NCI-H2171 (cell line): ENCODE measurements around the gene SP6.

Experiments used
- DNase-seq: peaks from one replicate; lab custom pipeline; 2025; lab: John Stamatoyannopoulos, UW

Gene SP6

DNA sequence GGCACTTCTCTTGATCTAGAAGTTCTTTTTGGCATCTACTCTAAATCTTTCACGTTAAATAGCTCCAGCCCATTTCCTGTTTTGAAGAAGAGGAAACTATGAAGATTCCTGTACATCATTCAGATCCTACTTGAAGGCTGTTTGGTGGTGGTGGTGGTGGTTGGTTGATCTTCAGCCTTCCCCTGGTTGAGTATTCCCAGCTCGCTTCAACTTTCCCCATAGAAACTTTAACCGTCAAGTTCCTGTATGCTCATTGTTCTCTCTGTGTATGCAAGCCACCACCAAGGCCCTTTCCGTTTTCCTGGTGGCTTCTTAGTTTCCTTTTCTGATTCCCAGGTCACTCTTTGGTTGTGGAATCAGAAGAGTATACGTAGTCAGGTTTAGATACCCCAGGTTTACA lies 16.2 kb downstream of the SP6 start:
- DNase-seq = no peak

DNA sequence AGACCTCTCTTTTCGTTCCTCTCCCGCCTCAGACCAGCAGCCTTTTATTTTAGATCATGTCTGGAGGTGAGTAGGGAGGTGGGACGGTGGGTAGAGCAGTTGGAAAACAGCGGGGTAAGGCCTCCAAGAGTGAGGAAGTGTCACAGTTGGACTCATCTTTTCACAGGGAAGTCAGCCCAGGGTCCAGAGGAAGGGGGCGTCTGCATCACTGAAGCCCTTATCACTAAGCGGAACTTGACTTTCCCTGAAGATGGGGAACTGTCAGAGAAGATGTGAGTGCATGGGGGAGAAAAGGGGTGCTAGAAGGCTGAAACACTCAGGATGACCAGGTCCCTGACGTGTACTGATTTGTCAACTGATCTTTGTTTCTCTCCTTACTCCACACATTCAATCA lies 19.0 kb downstream of the SP6 start:
- no peak for DNase-seq

DNA sequence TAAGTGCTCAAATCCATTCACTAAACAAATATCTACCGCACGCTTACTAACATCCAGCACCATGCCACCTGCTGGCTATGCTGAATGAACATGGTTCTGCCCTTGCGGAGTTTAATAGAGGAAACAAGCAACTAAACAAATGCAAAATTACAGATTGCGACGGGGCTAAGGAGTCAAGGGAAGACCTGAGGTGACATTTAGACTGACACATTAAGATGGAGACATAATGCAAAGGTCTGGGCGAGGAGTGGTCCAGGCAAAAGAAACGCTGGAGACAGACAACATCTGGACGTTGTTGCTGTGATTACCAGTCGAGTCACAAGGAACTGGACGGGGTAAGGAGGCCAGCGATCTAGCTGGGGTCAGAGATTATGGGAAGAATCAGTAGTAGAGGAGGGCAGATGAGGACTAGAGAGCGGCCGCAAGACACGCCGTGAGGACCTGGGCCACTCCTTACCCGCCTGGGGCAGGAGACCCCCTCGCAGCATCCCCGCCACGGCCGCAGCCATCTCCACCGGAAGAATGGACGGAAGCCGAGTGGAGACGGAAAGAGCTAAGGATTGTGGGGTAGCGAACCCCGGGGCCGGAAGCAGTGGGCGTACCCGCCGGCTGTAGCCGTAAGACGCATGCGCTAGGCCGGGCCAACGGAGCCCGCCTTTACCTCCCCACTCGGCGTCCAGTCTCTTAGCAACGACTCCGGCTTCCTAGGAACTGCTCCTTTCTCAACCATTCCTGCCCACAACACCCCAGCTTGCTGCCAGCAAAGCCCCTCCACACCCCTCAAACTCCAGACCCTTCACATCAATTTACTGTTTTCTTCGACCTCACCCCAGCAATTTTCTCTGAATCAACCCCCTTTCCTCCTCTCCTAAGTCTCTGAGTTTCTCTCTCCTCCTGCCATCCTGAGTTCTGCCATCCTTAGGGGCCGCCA lies 19.7 kb downstream of the SP6 start, which contains the start of the genes LRRC46 and MRPL10:
TSS of gene LRRC46 (plus strand) at position 668 of the 931 bp plus-strand sequence. CDS start 320 bp downstream, outside the sequence.
TSS of gene MRPL10 (minus strand) at position 539 of the 931 bp plus-strand sequence. CDS start at position 509, 30 bp downstream.
- DNase-seq = peak; percentile 90

DNA sequence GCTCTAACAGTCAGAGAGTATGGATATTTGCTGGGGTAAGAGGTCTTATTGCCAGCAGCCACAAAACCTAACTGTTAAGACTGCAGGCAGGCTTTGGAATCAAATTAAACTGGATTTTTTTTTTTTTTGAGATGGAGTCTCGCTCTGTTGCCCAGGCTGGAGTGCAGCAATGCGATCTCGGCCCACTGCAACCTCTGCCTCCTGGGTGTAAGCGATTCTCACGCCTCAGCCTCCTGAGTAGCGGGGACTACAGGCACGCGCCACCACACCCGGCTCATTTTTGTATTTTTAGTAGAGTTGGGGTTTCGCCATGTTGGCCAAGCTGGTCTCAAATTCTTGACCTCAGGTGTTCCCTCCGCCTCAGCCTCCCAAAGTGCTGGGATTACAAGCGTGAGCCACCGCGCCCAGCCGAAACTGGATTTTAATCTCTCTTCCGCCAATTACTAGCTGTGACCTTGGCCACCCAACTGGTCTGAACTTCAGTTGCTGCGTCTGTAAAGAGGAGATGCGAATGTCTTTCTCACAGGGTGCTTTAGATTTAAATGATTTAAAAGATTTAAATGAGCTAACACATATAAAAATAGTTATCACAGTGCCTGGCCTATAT lies 20.5 kb downstream of the SP6 start:
- no peak for DNase-seq

DNA sequence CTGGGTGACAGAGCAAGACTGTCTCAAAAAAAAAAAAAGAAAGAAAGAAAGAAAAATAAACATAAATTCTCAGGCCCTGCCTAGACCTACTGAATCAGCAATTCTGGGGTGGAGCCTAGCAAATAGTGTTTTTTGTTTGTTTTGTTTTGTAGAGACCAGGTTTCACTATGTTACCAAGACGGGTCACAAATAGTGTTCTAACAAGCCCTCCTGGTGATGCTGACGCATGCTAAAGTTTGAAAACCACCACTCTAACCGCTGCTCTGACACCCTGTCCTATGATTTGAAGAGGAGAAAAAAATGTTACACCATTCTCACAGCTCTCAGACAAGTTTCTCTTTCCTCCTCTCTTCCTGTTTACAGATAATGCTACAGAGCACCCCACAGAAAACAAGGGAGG lies 21.1 kb downstream of the SP6 start:
- DNase-seq = no peak

DNA sequence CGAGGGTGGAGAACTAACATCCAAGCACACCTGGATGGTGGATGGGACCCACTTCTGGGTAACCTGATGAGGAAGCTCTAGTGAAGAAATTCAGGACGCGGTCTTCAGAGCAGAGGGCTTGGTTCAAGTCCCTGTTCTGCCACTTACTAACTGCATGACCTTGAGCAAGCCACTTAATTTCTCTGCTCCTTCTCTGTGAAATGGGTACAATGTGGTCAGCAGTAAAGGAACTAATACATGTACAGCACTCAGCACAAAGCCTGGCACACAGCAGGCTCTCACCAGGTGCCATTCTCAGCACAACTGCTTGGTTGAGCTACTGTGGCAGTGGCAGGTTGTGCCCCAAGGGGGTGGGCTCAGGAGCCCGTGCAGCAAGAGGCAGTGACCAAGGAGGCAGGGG lies 27.4 kb downstream of the SP6 start:
- DNase-seq = no peak

DNA sequence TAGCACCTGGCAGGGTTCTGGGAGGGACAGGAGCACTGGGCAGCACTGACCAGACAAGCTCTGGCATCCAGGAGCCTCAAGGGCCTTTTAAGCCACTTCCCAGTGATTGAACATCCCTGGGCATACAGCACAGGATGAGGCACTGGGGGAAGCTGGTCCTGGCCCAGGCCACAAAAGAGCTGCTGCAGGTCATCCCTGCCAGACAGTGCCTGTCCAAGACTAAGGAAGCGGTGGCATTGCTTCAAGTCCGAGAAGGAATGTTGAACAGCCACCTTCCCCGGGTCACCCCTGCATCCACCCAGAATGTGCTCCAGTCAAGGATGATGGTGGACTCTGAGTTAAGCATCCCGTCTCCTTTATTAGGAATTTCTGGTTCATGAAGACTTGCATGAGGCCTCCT lies 28.2 kb downstream of the SP6 start:
- no peak for DNase-seq

DNA sequence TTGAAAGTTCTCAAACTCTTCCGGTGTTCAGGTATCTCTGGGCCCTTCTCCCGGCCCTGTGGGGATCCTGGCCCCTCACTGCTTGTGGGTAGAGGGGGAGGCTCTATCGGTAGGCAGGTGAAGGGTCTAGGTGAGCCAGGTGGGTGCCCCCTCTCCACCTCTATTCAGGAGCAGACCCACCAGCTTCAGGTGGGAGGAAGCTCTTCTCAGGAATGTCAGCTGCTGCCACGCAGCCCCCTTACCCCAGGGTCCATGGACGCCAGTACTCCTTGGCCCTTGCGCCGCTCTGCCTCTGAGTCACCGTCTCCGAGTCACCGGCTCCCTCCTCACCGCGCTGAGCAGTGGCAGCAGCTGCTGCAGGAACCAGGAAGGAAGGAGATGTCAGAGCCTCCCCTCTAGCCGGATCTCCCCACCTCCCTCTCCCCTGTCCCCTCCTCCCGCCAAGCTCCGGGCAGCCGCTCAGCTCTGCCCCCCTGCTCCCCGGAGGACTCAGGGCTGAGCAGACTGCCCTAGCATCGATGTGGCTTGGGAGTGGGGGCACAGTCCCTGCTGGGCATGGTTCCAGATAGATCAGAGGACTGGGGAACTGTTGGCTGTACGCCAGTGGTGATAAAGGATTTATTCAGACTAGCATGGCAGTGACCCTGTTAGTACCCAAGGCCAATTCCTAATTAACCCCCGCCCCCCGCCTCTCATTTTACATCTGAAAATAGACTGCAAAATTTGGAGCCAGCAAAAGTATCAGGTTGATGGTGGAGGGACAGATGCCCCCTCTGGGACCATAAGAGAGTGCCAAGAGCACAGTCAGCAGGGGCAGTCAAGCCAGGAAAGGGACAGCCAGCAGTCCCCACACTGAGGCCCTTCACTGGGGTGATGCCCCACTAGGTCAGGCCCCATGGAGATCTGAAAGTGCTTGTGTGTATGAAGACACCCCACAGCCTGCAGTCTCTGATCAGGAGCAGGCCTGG lies 29.3 kb downstream of the SP6 start, which contains the start of gene OSBPL7:
TSS of gene OSBPL7 (minus strand) at position 371 of the 968 bp plus-strand sequence. CDS start 1,516 bp downstream, outside the sequence.
- peak; percentile 78 for DNase-seq

DNA sequence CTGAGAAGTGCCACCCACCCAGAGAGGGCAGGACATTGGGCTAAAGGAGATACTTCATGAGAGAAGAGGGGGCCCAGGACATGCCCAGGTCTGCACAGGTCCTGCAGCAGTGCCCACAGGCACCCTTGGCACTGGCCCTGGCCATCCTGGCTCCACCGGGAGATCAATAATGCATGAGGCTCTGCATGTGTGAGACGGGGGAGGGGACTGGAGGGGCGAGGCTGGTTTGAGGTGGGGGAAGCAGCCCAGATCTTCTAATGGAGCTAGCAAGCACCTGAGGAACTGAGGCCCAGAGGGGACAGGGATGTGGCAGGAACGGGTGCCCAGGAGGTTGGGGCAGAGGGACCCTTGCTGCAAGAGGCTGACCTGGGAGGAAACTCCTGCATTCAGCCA lies 29.9 kb downstream of the SP6 start:
- DNase-seq = no peak

DNA sequence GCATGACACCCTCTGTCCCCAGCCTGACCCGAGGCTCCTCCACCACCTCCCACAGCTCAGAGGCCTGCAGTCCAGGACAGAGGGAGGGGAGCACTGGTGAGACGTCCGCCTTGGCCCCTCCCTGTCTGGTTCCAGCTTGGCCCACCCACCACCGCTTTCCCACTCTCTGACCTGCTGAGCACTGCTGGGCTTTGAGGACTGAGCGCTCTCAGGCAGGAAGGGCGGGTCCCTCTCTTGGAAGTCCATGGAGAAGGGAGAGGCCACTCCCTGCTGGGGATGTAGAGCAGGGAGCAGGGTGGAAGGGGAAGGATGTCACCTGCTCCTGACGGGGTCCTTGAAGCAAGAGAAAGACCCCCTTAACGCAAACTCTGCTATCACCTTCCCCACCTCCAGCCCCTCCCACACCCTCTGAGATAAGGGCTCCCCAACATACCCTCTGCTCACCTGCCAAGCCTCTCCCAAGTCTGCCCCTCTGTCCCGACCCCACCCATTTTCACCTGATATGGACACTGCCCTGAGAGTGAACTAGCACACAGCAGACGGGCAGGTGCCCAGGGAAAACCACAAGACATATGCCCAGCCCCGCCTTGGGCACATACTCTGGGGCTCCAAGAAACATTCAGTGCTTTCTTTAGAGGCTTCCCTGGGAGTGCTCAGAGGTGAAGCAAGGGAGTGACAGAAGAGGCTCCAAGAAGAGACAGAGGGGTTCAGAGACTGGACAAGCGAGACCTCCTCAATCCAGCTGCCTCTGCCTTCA lies 30.8 kb downstream of the SP6 start:
- no peak for DNase-seq

DNA sequence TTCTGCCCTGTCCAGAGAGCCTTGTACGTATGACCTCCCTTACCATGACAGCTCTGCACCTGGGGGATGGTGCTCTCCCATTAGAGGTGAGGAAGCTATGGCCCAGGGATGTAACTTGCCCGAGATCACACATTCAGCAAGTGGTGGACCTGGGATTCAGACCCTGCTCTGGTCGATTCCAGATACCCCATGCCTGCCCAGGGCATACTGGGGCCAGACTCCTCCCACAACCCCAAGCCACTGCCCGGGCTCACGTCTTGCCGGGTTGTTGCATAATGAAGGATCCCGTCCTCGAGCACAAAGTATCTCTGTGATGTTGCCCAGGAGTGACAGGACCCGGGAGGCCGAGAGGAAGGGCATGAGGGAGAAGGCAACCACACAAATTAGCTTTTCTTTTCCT lies 31.5 kb downstream of the SP6 start:
- no peak for DNase-seq

DNA sequence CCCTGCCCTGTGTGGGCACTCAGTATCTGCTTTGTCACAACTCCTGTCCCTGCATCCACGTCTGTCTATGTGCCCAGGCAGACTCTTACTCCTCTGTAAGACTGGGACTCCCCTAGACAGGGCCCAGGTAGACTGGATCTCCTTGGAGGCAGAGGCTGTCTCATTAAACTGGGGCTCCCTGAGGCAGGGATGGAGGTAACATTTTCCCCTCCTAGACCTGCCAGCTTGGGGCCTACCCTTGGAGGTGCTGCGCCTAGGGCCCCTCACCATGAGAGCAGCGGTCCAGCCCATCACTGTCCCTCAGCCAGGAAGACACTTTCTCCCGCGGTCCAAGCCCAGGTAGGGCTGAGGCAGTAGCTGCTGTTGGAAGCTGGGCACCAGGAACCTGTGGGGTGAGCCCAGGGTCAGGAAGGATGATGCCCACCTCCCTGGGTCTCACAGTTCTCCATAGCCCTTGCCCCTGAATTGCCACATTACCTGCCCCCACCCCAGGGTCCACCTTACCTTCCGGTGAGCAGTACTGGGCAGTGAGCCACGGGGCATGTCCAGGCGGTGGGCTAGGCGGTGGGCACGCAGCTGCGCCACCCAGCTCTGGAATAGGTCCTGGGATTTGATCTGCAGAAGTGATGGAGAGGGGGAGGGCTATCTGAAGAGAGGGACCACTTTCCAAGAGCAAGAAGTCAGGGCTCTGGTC lies 32.8 kb downstream of the SP6 start:
- no peak for DNase-seq

DNA sequence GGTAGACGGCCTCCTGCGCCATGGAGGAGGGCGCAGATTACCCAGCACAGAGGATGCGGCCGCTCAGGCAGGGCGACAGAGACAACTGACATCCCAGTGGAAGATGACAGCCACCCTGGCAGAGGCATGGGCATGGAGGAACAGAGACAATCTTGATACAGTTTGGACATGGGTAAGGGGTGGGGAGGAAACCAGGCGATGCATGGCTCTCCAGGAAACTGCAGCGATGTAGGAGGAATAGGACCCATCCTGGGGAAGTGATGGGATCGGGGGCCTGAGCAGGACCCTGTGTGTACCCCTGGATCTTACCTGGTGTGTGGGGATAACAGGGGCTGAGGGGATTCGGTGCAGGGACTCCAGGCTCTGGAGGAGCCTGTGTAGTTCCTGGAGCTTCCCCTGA lies 34.0 kb downstream of the SP6 start:
- DNase-seq = no peak

DNA sequence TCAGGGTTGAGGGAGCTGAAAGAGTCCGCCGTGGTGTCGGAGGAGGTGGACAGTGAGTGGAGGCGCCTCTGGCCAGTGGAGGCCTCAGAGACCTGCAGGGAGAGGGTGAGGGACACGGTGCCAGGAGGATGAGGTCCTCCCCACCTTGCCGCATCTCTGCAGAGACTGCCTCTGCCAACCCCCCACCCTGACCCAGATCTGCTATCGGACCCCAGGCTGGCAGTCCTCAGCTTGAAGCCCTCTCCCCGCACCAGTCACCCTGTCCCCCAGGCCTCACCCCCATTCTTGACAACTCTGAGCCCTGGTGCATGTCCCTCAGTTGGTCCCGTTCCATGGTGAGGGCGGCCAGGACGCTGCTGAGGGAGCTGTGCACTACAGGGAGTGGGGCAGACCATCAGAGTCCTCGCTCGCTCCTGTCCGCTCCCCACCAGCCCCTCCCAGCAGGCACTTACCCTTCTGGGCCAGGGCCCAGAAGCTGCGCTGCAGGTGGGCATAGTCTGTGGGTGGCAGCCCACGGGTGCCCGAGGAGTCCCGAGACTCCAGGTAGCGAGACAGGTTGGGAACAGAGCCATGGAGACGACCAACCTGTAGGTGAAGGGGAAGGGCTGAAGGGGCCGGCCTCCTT lies 34.7 kb downstream of the SP6 start:
- DNase-seq = no peak

DNA sequence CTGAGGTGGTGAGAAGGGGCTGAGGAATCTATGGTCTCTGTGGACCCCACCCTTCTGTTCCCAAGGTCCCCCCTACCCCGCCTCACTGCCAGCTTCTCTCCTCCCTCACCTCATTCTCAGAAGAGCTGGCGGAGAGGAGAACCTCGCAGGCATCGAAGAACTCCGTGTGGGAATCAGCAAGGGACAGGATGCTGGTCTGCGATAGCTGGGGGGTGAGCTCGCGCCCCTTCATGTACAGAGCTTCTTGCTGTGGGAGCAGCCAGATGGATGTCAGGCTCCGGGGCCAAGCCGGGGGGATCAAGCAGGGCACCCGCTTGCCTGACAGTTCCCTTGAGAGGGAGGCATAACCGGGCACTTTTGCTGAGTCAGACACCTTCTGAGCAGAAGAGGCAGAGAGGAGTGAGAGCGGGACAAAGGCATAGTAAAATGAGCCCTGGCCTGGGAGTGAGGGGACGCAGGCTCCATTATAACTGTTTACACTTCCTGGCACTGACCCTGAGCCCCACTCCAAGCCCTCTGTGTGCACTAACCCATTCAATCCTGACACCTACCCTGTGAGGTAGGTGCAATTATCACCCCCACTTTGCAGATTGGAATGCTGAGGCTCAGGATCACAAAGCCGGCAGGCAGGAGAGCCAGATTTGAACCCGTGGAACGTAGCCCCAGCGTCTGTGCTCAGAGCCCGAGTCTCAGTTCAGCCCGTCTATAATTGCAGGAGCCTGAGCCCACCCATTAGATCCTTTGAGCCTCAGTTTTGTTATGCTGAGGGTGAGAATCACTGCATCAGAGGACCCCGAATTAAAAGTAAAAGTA lies 35.7 kb downstream of the SP6 start:
- no peak for DNase-seq

DNA sequence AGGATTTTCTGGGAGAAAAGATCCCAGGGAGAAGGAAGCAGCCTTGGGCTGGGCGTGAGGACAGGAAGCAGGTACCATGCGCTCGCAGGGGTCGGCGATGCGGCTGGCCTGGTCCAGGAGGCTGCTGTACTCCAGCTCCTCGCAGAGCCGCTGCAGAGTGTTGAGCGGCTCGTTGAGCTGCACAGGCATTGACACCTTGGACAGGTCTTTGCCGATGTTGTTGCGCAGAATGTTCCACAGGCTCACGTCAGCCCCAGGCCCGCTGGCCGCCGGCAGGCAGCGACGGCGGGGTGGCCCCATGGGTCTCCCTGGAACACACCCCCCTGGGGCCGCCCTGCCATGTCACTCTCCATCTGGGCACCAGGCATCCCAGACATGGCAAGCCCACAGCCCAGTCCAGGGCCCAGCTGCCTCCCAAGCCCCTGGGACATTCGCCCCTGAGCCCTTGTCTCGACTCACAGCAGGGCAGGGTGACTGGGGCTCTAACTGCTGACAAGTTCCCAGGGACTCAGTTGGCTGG lies 37.4 kb downstream of the SP6 start:
- DNase-seq = no peak

DNA sequence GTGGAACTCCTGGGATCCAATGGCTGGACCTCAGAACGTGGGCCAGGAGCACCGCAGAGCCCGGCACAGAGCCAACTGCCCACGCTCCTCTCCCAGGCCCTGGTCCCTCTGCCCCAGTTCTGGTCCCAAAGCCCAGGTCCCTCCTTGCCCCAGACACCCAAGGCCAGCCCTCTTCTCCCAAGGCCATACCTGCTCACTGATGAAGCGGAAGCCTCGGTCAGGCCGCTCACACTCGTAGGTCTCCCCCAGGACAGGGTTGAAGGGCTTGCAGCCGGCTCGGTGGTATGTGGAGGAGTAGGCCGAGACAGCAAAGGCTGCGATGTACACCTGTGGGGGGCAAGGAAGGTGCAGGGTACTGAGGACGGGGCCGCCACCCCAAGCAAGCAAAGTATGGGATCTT lies 37.9 kb downstream of the SP6 start:
- DNase-seq = no peak

DNA sequence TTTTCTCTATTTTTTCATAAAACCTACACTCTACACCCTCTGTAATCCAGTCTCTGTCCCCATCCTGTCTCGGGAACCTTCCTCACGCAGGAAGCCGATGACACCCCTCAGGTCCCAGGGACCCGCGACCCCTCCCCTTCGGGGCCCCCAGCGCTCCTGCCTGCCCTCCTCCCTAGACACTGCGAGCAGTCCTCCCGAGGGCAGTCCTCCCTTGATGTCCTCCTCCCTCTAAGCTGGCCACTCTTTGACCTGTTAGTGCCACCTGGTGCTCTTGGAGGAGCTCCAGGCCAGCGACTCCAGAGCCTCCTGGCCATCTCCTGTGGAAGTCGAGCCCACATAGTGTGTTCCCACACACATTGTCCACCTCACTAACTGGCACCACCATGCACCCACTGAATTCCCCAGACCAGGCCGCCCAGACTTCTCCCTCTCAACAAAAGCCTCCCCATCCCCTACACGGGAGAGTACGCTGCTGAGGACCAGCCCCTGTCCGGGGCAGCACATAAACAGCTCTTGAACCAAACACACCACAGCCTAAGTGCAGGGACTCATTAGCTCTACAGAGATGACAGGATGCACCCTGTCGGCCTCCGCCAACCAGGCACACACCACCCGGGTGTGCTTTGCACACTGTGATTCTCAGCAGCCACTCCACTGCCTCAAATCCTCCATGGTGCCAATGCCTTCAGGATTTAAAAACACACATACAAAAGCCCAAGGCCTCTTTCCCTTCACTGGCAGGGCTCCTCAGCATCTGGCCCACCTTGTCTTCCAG lies 38.6 kb downstream of the SP6 start:
- no peak for DNase-seq
